Sigmoid colon (tissue), 3 donors: ENCODE measurements around the gene ADCY1.
"Not testable (repeated sequence)": the region's sequence is repeated elsewhere in the genome, so short reads cannot be mapped to it uniquely, and the experiment has no call there.

Experiments
- CTCF ChIP-seq, 4 experiments: fragments of 450-650 bp in 3 of 4; fragments of 200-600 bp in 1 of 4; IDR thresholded peaks; one replicate each; pipeline ENCODE4 v1.5.1; 2016 to 2019; ENCODE audit warnings: antibody characterized with exemption in 4 of 4, mild to moderate bottlenecking in 3 of 4, moderate library complexity in 2 of 4
- POLR2A ChIP-seq, 2 donors: fragments of 450-650 bp; IDR thresholded peaks; one replicate each; pipeline ENCODE4 v1.6.1; 2016; ENCODE audit warnings: antibody characterized with exemption in 2 of 2, mild to moderate bottlenecking in 2 of 2, moderate library complexity in 2 of 2

- TF ChIP-seq CTCF, POLR2A (IDR thresholded peaks at IDR 0.05): not testable (repeated sequence)
Observed at GRCh38 chr7:45725231-45725630, 151.1 kb downstream of the ADCY1 start.
